OCI-LY1 (cell line): ENCODE results near the gene INSRR.

Experiments used
- H2AFZ ChIP-seq: fragments of 200-600 bp; sonication (generic), shearing (Covaris generic); 2 replicates; pipeline ENCODE4 v1.6.0; 2014; ENCODE audit warnings: antibody characterized with exemption, mild to moderate bottlenecking, low read length
- H3F3A ChIP-seq: fragments of 200-600 bp; sonication (generic), shearing (Covaris generic); 2 replicates; pipeline ENCODE4 v1.6.0; 2014; ENCODE audit warnings: mild to moderate bottlenecking, antibody characterized with exemption, low read length, moderate library complexity; ENCODE audit not compliant: insufficient read depth
- H3K27ac ChIP-seq: fragments of 200-600 bp; sonication (generic); 2 replicates; pipeline ENCODE4 v1.5.1; 2014; ENCODE audit warnings: low read length, mixed run types, mild to moderate bottlenecking, low read depth; ENCODE audit not compliant: poor library complexity, severe bottlenecking
- H3K27me3 ChIP-seq: fragments of 200-600 bp; sonication (generic); 2 replicates; pipeline ENCODE4 v1.6.0; 2014; ENCODE audit warnings: antibody characterized with exemption, mild to moderate bottlenecking, low read length, moderate library complexity; ENCODE audit not compliant: insufficient read depth
- H3K36me3 ChIP-seq: fragments of 200-600 bp; sonication (generic); 2 replicates; pipeline ENCODE4 v1.6.1; 2014; ENCODE audit warnings: mild to moderate bottlenecking, antibody characterized with exemption, low read length, moderate library complexity, mixed read lengths; ENCODE audit not compliant: insufficient read depth
- H3K4me1 ChIP-seq: fragments of 200-600 bp; sonication (generic); 2 replicates; pipeline ENCODE4 v1.5.1; 2014; ENCODE audit warnings: mild to moderate bottlenecking, low read length, moderate library complexity; ENCODE audit not compliant: insufficient read depth, severe bottlenecking
- H3K4me2 ChIP-seq: fragments of 200-600 bp; sonication (generic), shearing (Covaris generic); 2 replicates; pipeline ENCODE4 v1.6.1; 2014; ENCODE audit warnings: low read length
- H3K4me3 ChIP-seq: fragments of 200-600 bp; sonication (generic); 2 replicates; pipeline ENCODE4 v1.5.1; 2014; ENCODE audit warnings: low read length, low read depth, mild to moderate bottlenecking, mixed read lengths; ENCODE audit not compliant: poor library complexity, severe bottlenecking
- H3K79me2 ChIP-seq: fragments of 200-600 bp; shearing (Covaris generic); 2 replicates; pipeline ENCODE4 v1.6.1; 2016; ENCODE audit warnings: mixed run types, low read length, mixed read lengths; ENCODE audit not compliant: insufficient read depth
- H3K9ac ChIP-seq: fragments of 200-600 bp; sonication (generic), shearing (Covaris generic); 2 replicates; pipeline ENCODE4 v1.6.1; 2014; ENCODE audit warnings: mild to moderate bottlenecking, low read length, mixed read lengths
- H3K9me2 ChIP-seq: fragments of 200-600 bp; sonication (generic), shearing (Covaris generic); 2 replicates; pipeline ENCODE4 v1.6.1; 2014; ENCODE audit warnings: low read depth, mild to moderate bottlenecking, low read length, mixed read lengths
- H3K9me3 ChIP-seq: fragments of 200-600 bp; shearing (Covaris generic); 2 replicates; pipeline ENCODE4 v1.6.1; 2014; ENCODE audit warnings: low read length, mixed read lengths
- H4K20me1 ChIP-seq: fragments of 200-600 bp; sonication (generic), shearing (Covaris generic); 2 replicates; pipeline ENCODE4 v1.6.0; 2016; ENCODE audit warnings: mild to moderate bottlenecking, low read length; ENCODE audit not compliant: insufficient read depth
- CTCF ChIP-seq: fragments of 200-600 bp; sonication (generic), shearing (Covaris generic); IDR thresholded peaks from 2 replicates; pipeline ENCODE4 v1.5.1; 2017; ENCODE audit warnings: mild to moderate bottlenecking, antibody characterized with exemption, low read length, moderate library complexity, mixed read lengths
- EZH2 ChIP-seq: fragments of 200-600 bp; sonication (generic), shearing (Covaris generic); IDR thresholded peaks from 2 replicates; pipeline ENCODE4 v1.8.0; 2017; ENCODE audit warnings: borderline replicate concordance, mixed run types, mild to moderate bottlenecking, antibody characterized with exemption, low read length, moderate library complexity, mixed read lengths

The INSRR gene

GRCh38 chr1:156866249-156866909 is 7.5 kb upstream of the INSRR start:
- no peak for TF ChIP-seq CTCF
- TF ChIP-seq EZH2, result no peak
- H4K20me1 ChIP-seq, result no peaks in the 10 kb centered on the region
- no peaks in the 10 kb centered on the region for H3K36me3 ChIP-seq
- no peak overlapping the region for H2AFZ ChIP-seq
- H3K27me3 ChIP-seq, result 0 out of 2 replicates have a peak, but pooled peaks cover 9% of the 10 kb centered on the region
- no peaks in the 10 kb centered on the region for H3K9me3 ChIP-seq
- no peak overlapping the region for H3K4me3 ChIP-seq
- H3F3A ChIP-seq, result no peaks in the 10 kb centered on the region
- no peak overlapping the region for H3K27ac ChIP-seq
- H3K4me1 ChIP-seq, result no peaks in the 10 kb centered on the region
- H3K9me2 ChIP-seq, result no peaks in the 10 kb centered on the region
- H3K9ac ChIP-seq, result no peak overlapping the region
- H3K4me2 ChIP-seq, result no peak overlapping the region
- H3K79me2 ChIP-seq, result no peaks in the 10 kb centered on the region

DNA sequence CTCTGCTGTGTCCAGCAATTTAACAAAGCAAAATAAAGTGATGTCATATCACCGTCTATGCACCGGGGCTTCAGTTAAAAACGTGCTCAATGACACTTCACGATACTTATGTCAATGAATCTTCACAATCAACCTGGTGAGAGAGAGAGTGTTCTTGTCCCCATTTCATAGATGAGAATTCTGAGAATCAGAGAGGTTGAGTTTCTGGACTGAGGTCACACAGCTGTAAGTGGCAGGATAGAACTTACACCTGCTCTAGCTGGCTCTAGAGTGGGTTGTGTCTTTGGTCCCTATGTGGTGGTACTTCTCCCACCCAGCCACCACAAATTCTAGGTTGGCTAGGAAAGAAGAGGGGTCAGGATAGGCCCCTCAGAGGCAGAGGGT is 6.9 kb upstream of the INSRR start:
- no peak overlapping the region for H3K4me2 ChIP-seq
- no peaks in the 10 kb centered on the region for H3K9me2 ChIP-seq
- no peak overlapping the region for H3K4me3 ChIP-seq
- 0 out of 2 replicates have a peak, but pooled peaks cover 10% of the 10 kb centered on the region for H3K27me3 ChIP-seq
- no peaks in the 10 kb centered on the region for H3F3A ChIP-seq
- H3K36me3 ChIP-seq, result no peaks in the 10 kb centered on the region
- no peak overlapping the region for H3K9ac ChIP-seq
- no peaks in the 10 kb centered on the region for H3K9me3 ChIP-seq
- TF ChIP-seq EZH2, result no peak
- no peak for TF ChIP-seq CTCF
- H3K4me1 ChIP-seq, result no peaks in the 10 kb centered on the region
- H3K79me2 ChIP-seq, result no peaks in the 10 kb centered on the region
- no peak overlapping the region for H3K27ac ChIP-seq
- H2AFZ ChIP-seq, result no peak overlapping the region
- no peaks in the 10 kb centered on the region for H4K20me1 ChIP-seq

- Histone ChIP-seq H3F3A (no peaks in the 10 kb centered on the region), H3K4me2 (no peak overlapping the region), H3K9ac (no peak overlapping the region), H3K27ac (no peak overlapping the region), H3K36me3 (no peaks in the 10 kb centered on the region), H3K4me3 (no peak overlapping the region), H3K9me3 (no peaks in the 10 kb centered on the region), H4K20me1 (no peaks in the 10 kb centered on the region), H3K27me3 (0 out of 2 replicates have a peak, but pooled peaks cover 10% of the 10 kb centered on the region), H2AFZ (no peak overlapping the region), H3K4me1 (peaks cover 3% of the 10 kb centered on the region), H3K9me2 (no peaks in the 10 kb centered on the region), H3K79me2 (no peaks in the 10 kb centered on the region)
- TF ChIP-seq CTCF (no peak), EZH2 (no peak)
Measured at GRCh38 chr1:156865258-156865657, 6.3 kb upstream of the INSRR start.
